K562 (cell line): ENCODE data around the gene SDS. TPM values are rescaled to one million over a fixed set of nuclear protein-coding genes. Genes with fewer than 3 reads are reported as not detected.
A peak's percentile ranks its signal among the peaks of the same experiment; 100 is the strongest.

Experiments
- ATAC-seq: fragments of 200-7000 bp; cut with Tn5 transposase; 3 replicates; pipeline ENCODE4 v1.9.1; 2020; ENCODE audit warnings: moderate library complexity
- BruUV-seq: library from RNA; stranded (reverse); fragments of 400-500 nt; replicated peaks from 2 replicates; lab custom pipeline; 2021; lab: Mats Ljungman, UMichigan
- CTCF ChIA-PET: fragments of 300-600 bp; formaldehyde crosslinking; extraction: SDS; loops from one replicate; lab custom pipeline; 2021; ENCODE audit warnings: low intra/inter-chr PET ratio; lab: Yijun Ruan, JAX
- POLR2A ChIA-PET: fragments of 300-600, 350-650 bp; sonication (Branson Sonifier 250); formaldehyde crosslinking; extraction: SDS; loops from one replicate; lab custom pipeline; 2021; ENCODE audit warnings: antibody characterized with exemption, inconsistent platforms; lab: Yijun Ruan, JAX
- DNase-seq, 4 experiments: peaks; one replicate each; pipeline versions ENCODE4 v3.0.0 to v3.0.0-alpha.2; 2011 to 2018; ENCODE audit warnings: low spot score in 3 of 4, mixed read lengths in 3 of 4; ENCODE audit errors: extremely low read depth in 1 of 4
- FAIRE-seq: peaks from 2 replicates; lab custom pipeline; 2011; peaks lifted over from hg19 to GRCh38; lab: Jason Lieb, UNC
- H2AFZ ChIP-seq: 2 replicates; pipeline ENCODE4 v1.6.0; 2011; ENCODE audit warnings: low read depth, low read length, control low read depth, inconsistent platforms
- H3K27ac ChIP-seq: fragments of 200-600 bp; 3 replicates; pipeline ENCODE4 v1.8.0; 2011; ENCODE audit warnings: low read depth, mild to moderate bottlenecking, control low read depth, inconsistent platforms, low read length, moderate library complexity, mixed read lengths; ENCODE audit errors: extremely low read depth
- H3K27me3 ChIP-seq, 2 experiments: fragments of 300-600 bp in 1 of 2; 2 replicates in 1 of 2; 3 replicates in 1 of 2; pipeline versions ENCODE4 v1.6.0 to v1.8.0; 2011; ENCODE audit warnings: inconsistent platforms in 2 of 2, low read length in 2 of 2, mild to moderate bottlenecking in 1 of 2, mixed read lengths in 1 of 2, moderate library complexity in 1 of 2; ENCODE audit not compliant: control insufficient read depth in 2 of 2, insufficient read depth in 2 of 2
- H3K36me3 ChIP-seq: fragments of 300-600 bp; 3 replicates; pipeline ENCODE4 v1.8.0; 2011; ENCODE audit warnings: mild to moderate bottlenecking, low read length, inconsistent platforms; ENCODE audit not compliant: control insufficient read depth, insufficient read depth
- H3K4me1 ChIP-seq, 2 experiments: fragments of 200-600 bp in 1 of 2; replicated peaks in 1 of 2; 2 replicates in 1 of 2; 3 replicates in 1 of 2; pipeline versions ENCODE4 v1.5.1 to v1.8.0; 2011; ENCODE audit warnings: inconsistent platforms in 2 of 2, low read length in 2 of 2, mild to moderate bottlenecking in 1 of 2, mixed read lengths in 1 of 2, moderate library complexity in 1 of 2; ENCODE audit not compliant: control insufficient read depth in 2 of 2, insufficient read depth in 2 of 2
- H3K4me2 ChIP-seq: 2 replicates; pipeline ENCODE4 v1.6.1; 2011; ENCODE audit warnings: low read length, control low read depth, inconsistent platforms, mixed read lengths; ENCODE audit not compliant: insufficient read depth
- H3K4me3 ChIP-seq: fragments of 200-600 bp; sonication (generic), shearing (Covaris generic); 2 replicates; pipeline ENCODE4 v1.5.1; 2016; ENCODE audit warnings: control low read depth, inconsistent platforms
- H3K79me2 ChIP-seq: fragments of 200-600 bp; 3 replicates; pipeline ENCODE4 v1.8.0; 2011; ENCODE audit warnings: low read length, inconsistent platforms; ENCODE audit not compliant: control insufficient read depth, insufficient read depth
- H3K9ac ChIP-seq, 2 experiments: 2 replicates each; pipeline versions ENCODE4 v1.6.0 to v1.6.1; 2011; ENCODE audit warnings: low read depth in 2 of 2, low read length in 2 of 2, control low read depth in 1 of 2, inconsistent platforms in 1 of 2, mild to moderate bottlenecking in 1 of 2, mixed read lengths in 1 of 2; ENCODE audit not compliant: insufficient read depth in 1 of 2
- H3K9me1 ChIP-seq: one replicate; pipeline ENCODE4 v1.6.0; 2011; ENCODE audit warnings: inconsistent platforms, mild to moderate bottlenecking, low read length, moderate library complexity; ENCODE audit not compliant: control insufficient read depth, insufficient read depth
- H3K9me3 ChIP-seq: replicated peaks from 2 replicates; pipeline ENCODE4 v1.5.1; 2011; ENCODE audit warnings: low read depth, low read length, inconsistent platforms; ENCODE audit not compliant: control insufficient read depth, insufficient read depth
- H4K20me1 ChIP-seq: replicated peaks from 2 replicates; pipeline ENCODE4 v1.6.1; 2011; ENCODE audit warnings: low read length, inconsistent platforms, mixed read lengths; ENCODE audit not compliant: control insufficient read depth, insufficient read depth
- ADNP ChIP-seq: fragments of 200-800 bp; sonication (Bioruptor generic); IDR thresholded peaks from 2 replicates; pipeline ENCODE4 v1.6.1; 2016; ENCODE audit warnings: missing genetic modification characterization, missing compliant biosample characterization
- BRCA1 ChIP-seq, 2 experiments: fragments of 450-650 bp in 1 of 2; sonication (generic) in 1 of 2; formaldehyde crosslinking in 1 of 2; IDR thresholded peaks; 2 replicates each; pipeline versions ENCODE4 v1.5.0 to v1.6.1; 2017 to 2020; ENCODE audit warnings: mild to moderate bottlenecking in 1 of 2, missing genetic modification reagents in 1 of 2
- E2F8 ChIP-seq: fragments of 450-650 bp; IDR thresholded peaks from 2 replicates; pipeline ENCODE4 v1.7.1; 2018; ENCODE audit warnings: mild to moderate bottlenecking, low read depth; ENCODE audit not compliant: partially characterized antibody
- HDAC6 ChIP-seq: IDR thresholded peaks from 2 replicates; pipeline ENCODE4 v1.6.1; 2012; ENCODE audit warnings: low read depth, mild to moderate bottlenecking, control low read depth, inconsistent platforms, low read length, moderate library complexity
- NCOA6 ChIP-seq: fragments of 450-650 bp; IDR thresholded peaks from 2 replicates; pipeline ENCODE4 v1.6.1; 2017; ENCODE audit warnings: mild to moderate bottlenecking
- NFRKB ChIP-seq: fragments of 450-650 bp; IDR thresholded peaks from 2 replicates; pipeline ENCODE4 v1.6.1; 2016; ENCODE audit warnings: low read depth
- NRF1 ChIP-seq, 2 experiments: fragments of 450-650 bp; IDR thresholded peaks in 1 of 2; conservative IDR thresholded peaks in 1 of 2; 2 replicates each; pipeline ENCODE4 v1.6.1; 2014; ENCODE audit warnings: mild to moderate bottlenecking in 2 of 2
- PRMT5 ChIP-seq: sonication (generic); formaldehyde crosslinking; IDR thresholded peaks from 2 replicates; pipeline ENCODE4 v1.5.0; 2020; ENCODE audit warnings: missing genetic modification reagents
- SP1 ChIP-seq: sonication (generic); formaldehyde crosslinking; IDR thresholded peaks from 2 replicates; pipeline ENCODE4 v1.8.1; 2022; ENCODE audit warnings: mild to moderate bottlenecking, missing genetic modification reagents
- TEAD4 ChIP-seq, 2 experiments: sonication (generic) in 1 of 2; formaldehyde crosslinking in 1 of 2; IDR thresholded peaks; 2 replicates each; pipeline versions ENCODE4 v1.6.1 to v1.8.0; 2012 to 2022; ENCODE audit warnings: borderline replicate concordance in 1 of 2, inconsistent platforms in 1 of 2, low read length in 1 of 2, mild to moderate bottlenecking in 1 of 2, missing genetic modification reagents in 1 of 2
- ZBTB9 ChIP-seq: fragments of 450-650 bp; formaldehyde crosslinking; IDR thresholded peaks from 2 replicates; pipeline ENCODE4 v1.4.0; 2020; ENCODE audit warnings: mild to moderate bottlenecking, moderate library complexity
- ZNF780A ChIP-seq: fragments of 250-450 bp; sonication (Bioruptor Pico); IDR thresholded peaks from 2 replicates; pipeline ENCODE4 v1.5.0; 2021; ENCODE audit warnings: mild to moderate bottlenecking
- WGBS: fragments of 100-300 bp; shearing (Covaris generic); methylation state at CpG from one replicate; pipeline ENCODE4 v1.1.6; 2016; ENCODE audit warnings: low coverage, mixed read lengths; ENCODE audit not compliant: insufficient coverage; ENCODE audit errors: missing lambda C conversion rate; 5-methylcytosine and 5-hydroxymethylcytosine counted together
- in situ Hi-C: fragments of 300-500 bp; cut with MboI; formaldehyde crosslinking; loops from 4 replicates; pipeline ENCODE4 v1.15.0; 2018; ENCODE audit warnings: inconsistent platforms, mixed read lengths
- intact Hi-C: fragments of 100-400 bp; cut with micrococcal nuclease; formaldehyde crosslinking; loops from 2 replicates; pipeline ENCODE4 v1.14.2; 2022
- polyA plus RNA-seq, 8 experiments: library from polyadenylated mRNA; depleted of rRNA in 4 of 8; stranded (reverse) in 5 of 8; unstranded in 3 of 8; fragments of >200 nt; fragmentation: Nextera tagmentation in 2 of 8; fragmentation: Illumina TruSeq in 1 of 8; extraction: Ambion mirVana in 2 of 8; extraction: Trizol in 1 of 8; gene quantifications; 2 replicates each; pipeline versions ENCODE4 v1.2.1 to v1.2.3, GENCODE V29; 2011 to 2014; ENCODE audit warnings: inconsistent platforms in 1 of 8, missing spikeins in 1 of 8
- total RNA-seq, 7 experiments: library from RNA; depleted of rRNA in 6 of 7; stranded (reverse); fragments of >200 nt in 6 of 7; fragmentation: Illumina TruSeq in 2 of 7; extraction: Trizol in 2 of 7; gene quantifications; 2 replicates each; pipeline versions ENCODE4 v1.2.1 to v1.2.3, GENCODE V29; 2011 to 2021; ENCODE audit warnings: low replicate concordance in 1 of 7
- TF ChIP-seq, protein P1 (sequence below), 2 experiments: IDR thresholded peaks; 2 replicates each; pipeline ENCODE4 v1.6.1; 2012; ENCODE audit warnings: improper control_type of control experiment in 2 of 2, low read depth in 2 of 2, low read length in 2 of 2, borderline replicate concordance in 1 of 2

SDS gene
- total and polyA plus RNA-seq, 9 of the 15 experiments (the other 6 are each of a cell fraction or from before 2014, with no cell fraction given) = 0.07 to 1.1 (median 0.12) TPM; not detected in 1

DNA sequence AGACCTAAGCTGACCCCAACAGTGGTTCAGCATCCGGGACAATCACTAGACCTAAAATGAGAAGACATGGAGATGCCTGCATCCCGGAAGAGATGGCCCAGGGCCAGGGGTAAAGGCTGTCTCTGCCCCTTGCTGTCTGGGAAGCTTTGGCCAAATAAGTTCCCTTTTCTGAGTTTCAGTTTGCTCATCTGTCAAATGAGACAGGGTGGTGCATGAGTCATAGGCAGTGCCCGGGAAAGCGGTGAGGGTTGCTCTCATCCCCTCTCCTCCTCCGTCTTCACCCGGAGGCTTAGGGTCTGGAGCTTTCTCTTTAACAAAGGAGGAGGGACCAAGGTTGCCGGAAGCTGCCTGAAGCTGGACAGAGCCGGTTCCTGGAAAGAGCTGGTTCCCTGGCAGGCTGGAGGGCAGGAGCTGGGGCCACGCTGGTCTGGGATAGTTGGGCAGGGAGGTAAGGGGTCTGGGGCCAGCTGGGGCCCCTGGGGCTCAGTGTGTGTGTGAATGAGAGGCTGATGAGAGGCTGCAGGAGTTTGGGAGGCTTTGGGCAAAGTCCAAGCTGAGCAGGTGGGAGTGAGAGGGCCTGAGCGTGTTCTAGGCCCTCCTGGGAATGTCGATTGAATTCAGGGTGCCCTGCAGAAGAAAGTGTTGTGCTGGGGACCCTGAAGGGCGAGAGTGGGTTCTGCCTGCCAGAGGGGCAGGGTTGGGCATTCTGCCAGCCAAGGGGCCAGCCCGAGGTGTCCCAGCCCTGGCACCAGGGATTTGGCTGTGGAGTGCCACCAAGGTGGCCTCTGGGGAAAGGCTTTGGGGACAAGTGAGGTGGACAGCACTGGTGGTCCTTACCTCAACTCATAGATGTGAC lies 18.6 kb upstream of the SDS start, which contains the start of gene SDSL:
Gene SDSL (plus strand): TSS at position 351 of the 856 bp plus-strand sequence. CDS start 5,603 bp downstream, outside the sequence.
- BruUV-seq = TSS peak; percentile 81
- DNase-seq = peak; percentile 81 to 89 (median 84)
- Histone ChIP-seq H3K27ac (peak within 1 kb of the TSS; percentile 96), H3K79me2 (peaks cover 13% of the 10 kb centered on the region), H4K20me1 (no peaks in the 10 kb centered on the region), H3K36me3 (peaks cover 5% of the 10 kb centered on the region; the same call in 1 of the 3 replicates), H3K27me3 (no peaks in the 10 kb centered on the region), H3K9ac (peak within 1 kb of the TSS; percentile 91 to 93), H2AFZ (peak within 1 kb of the TSS; percentile 93), H3K4me2 (peak within 1 kb of the TSS; percentile 83), H3K9me3 (no peaks in the 10 kb centered on the region; the same call in 1 of the 2 replicates), H3K4me3 (peak within 1 kb of the TSS; percentile 55), H3K4me1 (peaks cover 28 to 32% of the 10 kb centered on the region in 2 experiments), H3K9me1 (no peaks in the 10 kb centered on the region)
- intact Hi-C loops = no loop called here
- under 1% methylated on average over 13 of the region's 13 CpGs for WGBS
- ChIA-PET POLR2A (interaction anchor here (0.6 to 1.6 kb wide), 7 partner anchors 14 to 261 kb away, joined by 3 to 6 read pairs (median 4); no protein-coding TSS in a partner anchor), CTCF (no interaction called here)
- in situ Hi-C loops = loop anchor here (25.0 kb wide), 1 partner anchor 235 kb away; the partner anchor contains the start of genes DDX54 and RITA1
- ATAC-seq = peak; percentile 93
- peak; percentile 93 for FAIRE-seq
- TF ChIP-seq ZNF780A (CRISPR knock-in tag) (no peak), SP1 (CRISPR knock-in tag) (0 out of 2 replicates have a peak, but pooled peaks have one; percentile 58), ADNP (tag) (no peak), HDAC6 (no peak), NFRKB (peak; percentile 83; the same call in 1 of the 2 replicates), ZBTB9 (CRISPR knock-in tag) (peak; percentile 86; the same call in 1 of the 2 replicates), E2F8 (peak; percentile 41), NCOA6 (no peak), BRCA1 (IDR thresholded peaks at IDR 0.05) (no peak), BRCA1 (CRISPR knock-in tag; IDR thresholded peaks at IDR 0.05) (no peak; the same call in 1 of the 2 replicates), PRMT5 (no peak), NRF1 (conservative IDR thresholded peaks at IDR 0.05 in 1 of 2, IDR thresholded peaks at IDR 0.05 in 1 of 2) (peak; percentile 11 to 33; a peak in 1 of 4 replicates), TEAD4 (IDR thresholded peaks at IDR 0.05; ENCODE audit: low read length) (no peak), TEAD4 (CRISPR knock-in tag; IDR thresholded peaks at IDR 0.05; ENCODE audit: borderline replicate concordance) (no peak)
- TF ChIP-seq, protein P1, sequence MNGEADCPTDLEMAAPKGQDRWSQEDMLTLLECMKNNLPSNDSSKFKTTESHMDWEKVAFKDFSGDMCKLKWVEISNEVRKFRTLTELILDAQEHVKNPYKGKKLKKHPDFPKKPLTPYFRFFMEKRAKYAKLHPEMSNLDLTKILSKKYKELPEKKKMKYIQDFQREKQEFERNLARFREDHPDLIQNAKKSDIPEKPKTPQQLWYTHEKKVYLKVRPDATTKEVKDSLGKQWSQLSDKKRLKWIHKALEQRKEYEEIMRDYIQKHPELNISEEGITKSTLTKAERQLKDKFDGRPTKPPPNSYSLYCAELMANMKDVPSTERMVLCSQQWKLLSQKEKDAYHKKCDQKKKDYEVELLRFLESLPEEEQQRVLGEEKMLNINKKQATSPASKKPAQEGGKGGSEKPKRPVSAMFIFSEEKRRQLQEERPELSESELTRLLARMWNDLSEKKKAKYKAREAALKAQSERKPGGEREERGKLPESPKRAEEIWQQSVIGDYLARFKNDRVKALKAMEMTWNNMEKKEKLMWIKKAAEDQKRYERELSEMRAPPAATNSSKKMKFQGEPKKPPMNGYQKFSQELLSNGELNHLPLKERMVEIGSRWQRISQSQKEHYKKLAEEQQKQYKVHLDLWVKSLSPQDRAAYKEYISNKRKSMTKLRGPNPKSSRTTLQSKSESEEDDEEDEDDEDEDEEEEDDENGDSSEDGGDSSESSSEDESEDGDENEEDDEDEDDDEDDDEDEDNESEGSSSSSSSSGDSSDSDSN (IDR thresholded peaks at IDR 0.05; ENCODE audit: borderline replicate concordance in 1 of 2, low read depth in 2 of 2, low read length in 2 of 2) = peak; percentile 47 to 91; a peak in 2 of 4 replicates
